ENCODE results near the gene WASF3. TPM values are rescaled to one million over a fixed set of nuclear protein-coding genes. Genes with fewer than 3 reads are reported as not detected.

WASF3 gene
- total RNA-seq, 2 donors from 2014 or later: 3.2 to 4.0 TPM

DNA sequence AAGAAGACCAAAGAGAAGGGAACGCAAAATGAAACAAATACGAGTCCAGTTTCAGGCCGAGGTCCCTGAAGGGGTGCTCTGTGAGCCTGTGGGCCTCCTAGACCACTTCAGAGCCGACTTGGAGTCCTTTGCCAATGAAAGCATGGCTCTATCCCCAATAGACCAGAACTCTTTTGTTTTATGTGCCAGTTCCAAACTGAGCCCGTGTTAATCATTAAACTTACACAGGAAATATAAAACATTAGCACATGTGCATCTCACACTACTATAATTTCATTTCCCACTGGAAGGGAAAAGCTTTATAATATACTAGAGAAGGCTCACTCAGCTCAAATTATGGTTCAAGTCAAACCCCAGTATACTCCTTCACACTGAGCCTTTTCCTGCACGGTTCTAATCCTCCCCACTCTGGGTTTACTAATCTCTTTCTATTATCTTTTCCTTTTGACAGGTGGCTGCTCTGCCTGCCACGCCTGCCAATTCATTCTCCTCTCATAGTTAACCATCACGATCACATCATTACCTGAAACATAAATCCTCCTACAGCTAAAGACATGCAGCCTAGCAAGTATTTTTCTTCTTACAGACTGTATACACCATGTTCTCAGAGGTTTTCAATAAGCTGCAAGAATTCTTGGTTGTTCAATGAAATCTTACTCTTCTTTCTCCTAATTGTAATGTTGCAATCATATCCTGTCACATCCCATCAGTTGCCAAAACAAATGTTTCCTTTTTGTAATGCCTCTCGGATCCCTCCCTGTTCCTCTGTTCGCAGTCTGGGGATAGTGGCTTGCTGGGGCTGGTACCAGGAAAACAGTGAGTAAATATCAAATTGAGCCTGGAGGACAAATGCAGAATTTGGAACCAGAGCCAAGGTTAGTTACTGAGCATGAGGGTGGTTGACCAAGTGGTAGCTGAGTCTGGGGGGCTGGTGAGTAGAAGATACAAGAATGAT is 18.8 kb upstream of the WASF3 start:
- Histone ChIP-seq H3K4me3 (no peak overlapping the region), H3K27ac (no peak overlapping the region), H3K27me3 (no peaks in the 10 kb centered on the region), H3K9me3 (no peaks in the 10 kb centered on the region), H3K4me1 (peaks cover 6% of the 10 kb centered on the region), H3K9ac (ENCODE audit: low read depth in 2 of 2, low read length in 2 of 2) (no peak overlapping the region), H3K36me3 (no peaks in the 10 kb centered on the region)
- TF ChIP-seq, protein P1, sequence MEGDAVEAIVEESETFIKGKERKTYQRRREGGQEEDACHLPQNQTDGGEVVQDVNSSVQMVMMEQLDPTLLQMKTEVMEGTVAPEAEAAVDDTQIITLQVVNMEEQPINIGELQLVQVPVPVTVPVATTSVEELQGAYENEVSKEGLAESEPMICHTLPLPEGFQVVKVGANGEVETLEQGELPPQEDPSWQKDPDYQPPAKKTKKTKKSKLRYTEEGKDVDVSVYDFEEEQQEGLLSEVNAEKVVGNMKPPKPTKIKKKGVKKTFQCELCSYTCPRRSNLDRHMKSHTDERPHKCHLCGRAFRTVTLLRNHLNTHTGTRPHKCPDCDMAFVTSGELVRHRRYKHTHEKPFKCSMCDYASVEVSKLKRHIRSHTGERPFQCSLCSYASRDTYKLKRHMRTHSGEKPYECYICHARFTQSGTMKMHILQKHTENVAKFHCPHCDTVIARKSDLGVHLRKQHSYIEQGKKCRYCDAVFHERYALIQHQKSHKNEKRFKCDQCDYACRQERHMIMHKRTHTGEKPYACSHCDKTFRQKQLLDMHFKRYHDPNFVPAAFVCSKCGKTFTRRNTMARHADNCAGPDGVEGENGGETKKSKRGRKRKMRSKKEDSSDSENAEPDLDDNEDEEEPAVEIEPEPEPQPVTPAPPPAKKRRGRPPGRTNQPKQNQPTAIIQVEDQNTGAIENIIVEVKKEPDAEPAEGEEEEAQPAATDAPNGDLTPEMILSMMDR (IDR thresholded peaks at IDR 0.05): no peak
- intact Hi-C loops (cut with DNase I): no loop called here
- peak; percentile 33 for DNase-seq

DNA sequence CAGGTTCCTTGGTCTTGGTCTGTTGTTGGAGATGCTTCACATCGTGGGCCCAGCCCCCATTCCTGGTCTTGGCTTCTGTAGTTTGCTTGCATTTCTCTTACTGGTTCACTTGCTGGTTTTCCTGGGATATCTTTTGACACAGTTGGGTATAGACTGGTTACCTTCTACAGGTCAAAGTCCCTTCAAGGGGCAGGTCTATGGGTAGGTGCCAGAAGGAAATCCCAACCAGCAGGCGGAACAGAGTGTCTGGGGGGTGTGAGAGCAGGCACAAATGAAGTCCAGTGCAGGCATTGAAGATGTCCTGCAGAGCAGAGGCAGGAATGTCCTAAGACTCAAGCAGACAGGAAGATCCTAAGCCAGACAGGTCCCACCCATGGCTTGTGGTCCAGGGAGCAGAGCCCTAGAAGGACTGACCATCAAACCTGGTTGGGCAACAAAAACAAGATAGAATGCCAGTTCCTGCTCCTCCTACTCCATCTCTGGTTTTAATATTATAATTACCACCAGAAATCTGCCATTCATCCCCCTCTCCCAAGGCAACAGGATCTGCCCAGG is 17.7 kb upstream of the WASF3 start:
- Histone ChIP-seq H3K9ac (ENCODE audit: low read depth in 2 of 2, low read length in 2 of 2) (no peak overlapping the region), H3K9me3 (no peaks in the 10 kb centered on the region), H3K27me3 (no peaks in the 10 kb centered on the region), H3K36me3 (no peaks in the 10 kb centered on the region), H3K4me3 (no peak overlapping the region), H3K27ac (no peak overlapping the region), H3K4me1 (peaks cover 6% of the 10 kb centered on the region)
- peak; percentile 75 for DNase-seq
- TF ChIP-seq, protein P1 (IDR thresholded peaks at IDR 0.05): no peak
- intact Hi-C loops (cut with DNase I): no loop called here

DNA sequence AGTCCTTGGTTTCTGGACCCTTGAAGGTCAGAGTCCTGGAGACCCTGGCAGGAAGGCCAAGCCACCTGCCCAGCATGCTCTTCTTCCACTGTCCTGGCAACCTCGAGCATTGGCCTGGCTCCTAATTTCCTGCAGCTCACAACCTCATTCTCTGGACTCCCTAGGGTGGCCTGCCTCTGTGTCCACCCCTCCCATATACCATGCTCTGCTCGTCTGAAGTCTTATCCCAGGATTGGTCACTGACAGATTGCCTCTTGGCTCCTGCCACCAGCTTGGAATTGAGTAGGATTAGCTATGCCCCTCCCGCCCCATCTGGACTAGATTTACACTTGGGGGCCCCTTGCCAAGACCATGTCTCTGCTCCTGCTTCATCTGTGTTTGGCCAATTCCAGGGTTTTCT is 17.1 kb upstream of the WASF3 start:
- H3K9me3 ChIP-seq: no peaks in the 10 kb centered on the region
- H3K4me3 ChIP-seq: no peak overlapping the region
- no peaks in the 10 kb centered on the region for H3K36me3 ChIP-seq
- peaks cover 6% of the 10 kb centered on the region for H3K4me1 ChIP-seq
- no peak overlapping the region for H3K9ac ChIP-seq (ENCODE audit: low read depth in 2 of 2, low read length in 2 of 2)
- H3K27me3 ChIP-seq: no peaks in the 10 kb centered on the region
- TF ChIP-seq, protein P1 (IDR thresholded peaks at IDR 0.05): no peak
- DNase-seq: no peak
- intact Hi-C loops (cut with DNase I): no loop called here
- H3K27ac ChIP-seq: no peak overlapping the region

DNA sequence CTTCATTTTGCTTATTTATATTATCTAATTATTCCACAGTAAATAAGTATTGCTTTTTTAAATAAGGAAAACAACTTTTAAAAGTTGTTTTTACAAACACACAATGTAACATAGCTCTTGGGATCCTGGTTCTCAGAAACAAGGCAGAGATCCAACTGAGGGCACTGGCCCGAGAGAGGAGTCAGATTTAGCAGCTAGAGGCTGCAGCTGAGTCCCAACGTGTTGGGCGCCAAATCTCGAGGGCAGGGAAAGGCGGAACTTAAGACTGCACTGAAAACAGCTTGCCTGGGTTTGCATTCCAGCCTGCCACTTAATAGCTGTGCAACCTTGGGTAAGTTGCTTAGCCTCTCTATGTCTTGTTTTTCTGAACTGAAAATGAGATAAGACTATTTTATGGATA is 16.4 kb upstream of the WASF3 start:
- DNase-seq: no peak
- Histone ChIP-seq H3K9ac (ENCODE audit: low read depth in 2 of 2, low read length in 2 of 2) (no peak overlapping the region), H3K36me3 (no peaks in the 10 kb centered on the region), H3K4me3 (no peak overlapping the region), H3K27me3 (no peaks in the 10 kb centered on the region), H3K4me1 (peaks cover 6% of the 10 kb centered on the region), H3K27ac (no peak overlapping the region), H3K9me3 (no peaks in the 10 kb centered on the region)
- TF ChIP-seq, protein P1 (IDR thresholded peaks at IDR 0.05): no peak
- intact Hi-C loops (cut with DNase I): no loop called here

DNA sequence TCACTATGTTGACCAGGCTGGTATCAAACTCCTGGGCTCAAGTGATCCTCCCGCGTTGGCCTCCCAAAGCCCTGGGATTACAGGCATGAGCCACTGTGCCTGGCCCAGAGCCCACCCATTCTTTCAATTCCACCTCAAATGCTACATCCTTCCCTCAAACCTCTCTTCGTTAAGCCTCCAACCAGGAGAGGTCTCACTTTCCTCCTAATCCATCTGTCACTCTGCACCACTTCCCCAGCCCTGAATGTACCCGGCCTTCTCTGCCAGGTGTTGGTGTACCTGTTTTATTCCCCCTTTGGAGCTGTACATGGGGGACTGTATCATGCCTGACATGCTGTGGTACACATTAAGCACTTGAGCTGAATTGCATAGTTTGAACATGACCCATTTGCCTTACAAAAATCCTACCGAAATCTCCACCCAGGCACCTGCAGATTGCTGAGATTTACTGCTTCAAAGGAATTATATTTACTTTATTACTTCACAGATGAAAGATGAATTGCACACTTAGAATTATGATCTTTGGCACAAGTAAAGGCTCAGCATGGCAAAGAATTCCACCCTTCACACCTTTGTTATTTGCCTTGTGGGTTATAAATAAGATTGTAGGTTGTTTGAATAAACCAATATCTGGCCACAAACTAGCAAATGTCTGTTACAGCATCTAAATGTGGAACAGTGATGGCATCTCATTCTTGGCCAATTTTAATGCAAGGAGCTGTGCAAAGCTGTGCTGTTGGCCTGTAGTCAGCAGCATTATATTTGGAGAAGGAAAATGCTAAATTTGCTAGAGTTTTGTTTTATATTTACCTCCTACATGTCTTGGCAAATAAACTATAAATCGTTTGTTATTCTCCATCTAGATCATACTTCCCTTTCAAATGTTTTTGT is 15.6 kb upstream of the WASF3 start:
- intact Hi-C loops (cut with DNase I): no loop called here
- no peak overlapping the region for H3K27ac ChIP-seq
- H3K27me3 ChIP-seq: no peaks in the 10 kb centered on the region
- no peaks in the 10 kb centered on the region for H3K36me3 ChIP-seq
- TF ChIP-seq, protein P1 (IDR thresholded peaks at IDR 0.05): no peak
- H3K9ac ChIP-seq (ENCODE audit: low read depth in 2 of 2, low read length in 2 of 2): no peak overlapping the region
- peak; percentile 30 for DNase-seq
- H3K4me3 ChIP-seq: no peak overlapping the region
- H3K4me1 ChIP-seq: peaks cover 6% of the 10 kb centered on the region
- H3K9me3 ChIP-seq: no peaks in the 10 kb centered on the region

Data from colonic mucosa (tissue), 4 donors.